ENCODE results near the gene RUFY3.

DNA sequence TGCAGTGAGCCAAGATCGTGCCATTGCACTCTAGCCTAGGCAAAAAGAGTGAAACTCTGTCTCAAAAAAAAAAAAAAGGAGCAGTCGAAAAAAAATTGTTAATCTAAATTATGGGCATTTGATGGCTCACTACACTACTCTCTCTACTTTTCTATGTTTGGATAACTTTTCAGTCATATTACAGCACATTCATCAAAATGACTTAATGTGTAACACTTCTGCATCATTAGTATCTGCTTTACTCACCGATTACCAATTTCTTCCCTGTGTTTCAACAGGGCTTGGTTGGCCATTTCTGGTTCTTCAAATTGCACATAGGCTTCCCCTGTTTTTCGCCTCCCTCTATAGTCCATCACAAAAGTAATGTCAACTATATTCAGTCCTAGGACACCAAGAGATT, 109.5 kb downstream of the RUFY3 start:
- TF ChIP-seq, protein P1, sequence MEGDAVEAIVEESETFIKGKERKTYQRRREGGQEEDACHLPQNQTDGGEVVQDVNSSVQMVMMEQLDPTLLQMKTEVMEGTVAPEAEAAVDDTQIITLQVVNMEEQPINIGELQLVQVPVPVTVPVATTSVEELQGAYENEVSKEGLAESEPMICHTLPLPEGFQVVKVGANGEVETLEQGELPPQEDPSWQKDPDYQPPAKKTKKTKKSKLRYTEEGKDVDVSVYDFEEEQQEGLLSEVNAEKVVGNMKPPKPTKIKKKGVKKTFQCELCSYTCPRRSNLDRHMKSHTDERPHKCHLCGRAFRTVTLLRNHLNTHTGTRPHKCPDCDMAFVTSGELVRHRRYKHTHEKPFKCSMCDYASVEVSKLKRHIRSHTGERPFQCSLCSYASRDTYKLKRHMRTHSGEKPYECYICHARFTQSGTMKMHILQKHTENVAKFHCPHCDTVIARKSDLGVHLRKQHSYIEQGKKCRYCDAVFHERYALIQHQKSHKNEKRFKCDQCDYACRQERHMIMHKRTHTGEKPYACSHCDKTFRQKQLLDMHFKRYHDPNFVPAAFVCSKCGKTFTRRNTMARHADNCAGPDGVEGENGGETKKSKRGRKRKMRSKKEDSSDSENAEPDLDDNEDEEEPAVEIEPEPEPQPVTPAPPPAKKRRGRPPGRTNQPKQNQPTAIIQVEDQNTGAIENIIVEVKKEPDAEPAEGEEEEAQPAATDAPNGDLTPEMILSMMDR (IDR thresholded peaks at IDR 0.05; ENCODE audit: insufficient read depth, low read length): no peak
- TF ChIP-seq REST (IDR thresholded peaks at IDR 0.05; ENCODE audit: insufficient replicate concordance, low read depth) (no peak), POLR2AphosphoS5 (IDR thresholded peaks at IDR 0.05; ENCODE audit: low read depth) (no peak)
